ENCODE data around the gene MAP7D1.

The MAP7D1 gene

GRCh38 chr1:36119456-36119855 is 36.5 kb upstream of the MAP7D1 start:
- no peak for DNase-seq (ENCODE audit: low read depth, low spot score)
- in situ Hi-C loops (cut with HindIII; ENCODE audit: low sequenced_read_pairs): no loop called here
- TF ChIP-seq CTCF (IDR thresholded peaks at IDR 0.05; ENCODE audit: low read depth, low read length): no peak
- H3K4me3 ChIP-seq (ENCODE audit: low read depth, low read length): no peak overlapping the region

- no peak overlapping the region for H3K4me3 ChIP-seq (ENCODE audit: low read depth, low read length)
- DNase-seq (ENCODE audit: low read depth, low spot score): no peak
- in situ Hi-C loops (cut with HindIII; ENCODE audit: low sequenced_read_pairs): no loop called here
- TF ChIP-seq CTCF (IDR thresholded peaks at IDR 0.05; ENCODE audit: low read depth, low read length): no peak
Measured at GRCh38 chr1:36122062-36123030, 33.6 kb upstream of the MAP7D1 start.

- in situ Hi-C loops (cut with HindIII; ENCODE audit: low sequenced_read_pairs): no loop called here
- TF ChIP-seq CTCF (IDR thresholded peaks at IDR 0.05; ENCODE audit: low read depth, low read length): no peak
- no peak for DNase-seq (ENCODE audit: low read depth, low spot score)
- no peak overlapping the region for H3K4me3 ChIP-seq (ENCODE audit: low read depth, low read length)
Measured at GRCh38 chr1:36123356-36123755, 32.6 kb upstream of the MAP7D1 start.

- no peak for DNase-seq (ENCODE audit: low read depth, low spot score)
- in situ Hi-C loops (cut with HindIII; ENCODE audit: low sequenced_read_pairs): loop anchor here (25.0 kb wide), 2 partner anchors 163 to 288 kb away; no protein-coding TSS in a partner anchor
- H3K4me3 ChIP-seq (ENCODE audit: low read depth, low read length): peak overlapping the region; percentile 35
- no peak for TF ChIP-seq CTCF (IDR thresholded peaks at IDR 0.05; ENCODE audit: low read depth, low read length)
Measured at GRCh38 chr1:36124404-36125128, 31.4 kb upstream of the MAP7D1 start.

- in situ Hi-C loops (cut with HindIII; ENCODE audit: low sequenced_read_pairs): loop anchor here (25.0 kb wide), 2 partner anchors 162 to 287 kb away; no protein-coding TSS in a partner anchor
- no peak for DNase-seq (ENCODE audit: low read depth, low spot score)
- H3K4me3 ChIP-seq (ENCODE audit: low read depth, low read length): peak within 1 kb of the TSS; percentile 35
- TF ChIP-seq CTCF (IDR thresholded peaks at IDR 0.05; ENCODE audit: low read depth, low read length): no peak
Measured at GRCh38 chr1:36125129-36125991, 30.6 kb upstream of the MAP7D1 start, which contains the start of gene COL8A2. TSS of gene COL8A2 (minus strand) at chr1:36125222. CDS start at chr1:36100242, 24,980 bp downstream.
